ENCODE data around the gene NFE2L1.
A peak's percentile ranks its signal among the peaks of the same experiment; 100 is the strongest.
"Not testable (repeated sequence)": the region's sequence is repeated elsewhere in the genome, so short reads cannot be mapped to it uniquely, and the experiment has no call there.

Gene NFE2L1, protein sequence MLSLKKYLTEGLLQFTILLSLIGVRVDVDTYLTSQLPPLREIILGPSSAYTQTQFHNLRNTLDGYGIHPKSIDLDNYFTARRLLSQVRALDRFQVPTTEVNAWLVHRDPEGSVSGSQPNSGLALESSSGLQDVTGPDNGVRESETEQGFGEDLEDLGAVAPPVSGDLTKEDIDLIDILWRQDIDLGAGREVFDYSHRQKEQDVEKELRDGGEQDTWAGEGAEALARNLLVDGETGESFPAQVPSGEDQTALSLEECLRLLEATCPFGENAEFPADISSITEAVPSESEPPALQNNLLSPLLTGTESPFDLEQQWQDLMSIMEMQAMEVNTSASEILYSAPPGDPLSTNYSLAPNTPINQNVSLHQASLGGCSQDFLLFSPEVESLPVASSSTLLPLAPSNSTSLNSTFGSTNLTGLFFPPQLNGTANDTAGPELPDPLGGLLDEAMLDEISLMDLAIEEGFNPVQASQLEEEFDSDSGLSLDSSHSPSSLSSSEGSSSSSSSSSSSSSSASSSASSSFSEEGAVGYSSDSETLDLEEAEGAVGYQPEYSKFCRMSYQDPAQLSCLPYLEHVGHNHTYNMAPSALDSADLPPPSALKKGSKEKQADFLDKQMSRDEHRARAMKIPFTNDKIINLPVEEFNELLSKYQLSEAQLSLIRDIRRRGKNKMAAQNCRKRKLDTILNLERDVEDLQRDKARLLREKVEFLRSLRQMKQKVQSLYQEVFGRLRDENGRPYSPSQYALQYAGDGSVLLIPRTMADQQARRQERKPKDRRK

GRCh38 chr17:48047741-48048383 is at the start of gene NFE2L1:
Gene NFE2L1 (plus strand): TSS chr17:48048359. CDS start chr17:48051119, 2,760 bp downstream.
- no peaks in the 10 kb centered on the region for H3K9me3 ChIP-seq (ENCODE audit: low read length)
- H3K27me3 ChIP-seq (ENCODE audit: control insufficient read depth in 1 of 2, insufficient read depth in 2 of 2, low read length in 2 of 2) = no peaks in the 10 kb centered on the region
- H3K4me3 ChIP-seq (ENCODE audit: low read depth in 1 of 2, low read length in 2 of 2) = peak within 1 kb of the TSS; percentile 66 to 85
- H3K27ac ChIP-seq (ENCODE audit: low read depth, low read length) = peak within 1 kb of the TSS; percentile 98
- peaks cover 13% of the 10 kb centered on the region for H3K36me3 ChIP-seq (ENCODE audit: insufficient read depth, low read length)
- peak within 1 kb of the TSS; percentile 94 for H3K9ac ChIP-seq (ENCODE audit: low read length)
- peaks cover 52% of the 10 kb centered on the region for H3K4me1 ChIP-seq (ENCODE audit: insufficient read depth, low read length)

GRCh38 chr17:47999582-47999981 is 48.6 kb upstream of the NFE2L1 start:
- no peak overlapping the region for H3K27ac ChIP-seq (ENCODE audit: low read depth, low read length)
- no peaks in the 10 kb centered on the region for H3K9me3 ChIP-seq (ENCODE audit: low read length)
- no peak overlapping the region for H3K9ac ChIP-seq (ENCODE audit: low read length)
- peaks cover 12% of the 10 kb centered on the region for H3K4me1 ChIP-seq (ENCODE audit: insufficient read depth, low read length)
- H3K4me3 ChIP-seq (ENCODE audit: low read depth in 1 of 2, low read length in 2 of 2) = no peak overlapping the region
- no peaks in the 10 kb centered on the region for H3K36me3 ChIP-seq (ENCODE audit: insufficient read depth, low read length)
- no peaks in the 10 kb centered on the region for H3K27me3 ChIP-seq (ENCODE audit: control insufficient read depth in 1 of 2, insufficient read depth in 2 of 2, low read length in 2 of 2)

DNA sequence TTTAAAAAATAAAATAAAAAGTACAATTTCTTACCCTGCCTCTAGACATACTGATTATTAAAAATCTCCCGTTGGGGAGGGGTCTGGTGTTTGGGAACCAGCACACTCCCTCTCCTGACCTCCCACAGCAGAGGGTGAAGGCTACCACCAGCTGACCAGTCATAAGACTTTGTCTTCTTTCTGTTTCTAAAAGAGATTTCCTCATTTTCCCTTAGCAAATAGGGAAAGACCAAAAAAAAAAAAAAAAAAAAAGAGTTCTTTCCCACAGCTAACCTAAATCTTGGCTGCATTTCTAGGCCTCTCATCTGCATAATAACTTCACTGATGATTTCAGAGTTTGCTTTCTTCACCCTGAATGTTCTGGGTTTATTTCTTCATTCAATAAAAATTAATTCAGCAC is 47.0 kb upstream of the NFE2L1 start:
- H3K9me3 ChIP-seq (ENCODE audit: low read length) = no peaks in the 10 kb centered on the region
- no peaks in the 10 kb centered on the region for H3K36me3 ChIP-seq (ENCODE audit: insufficient read depth, low read length)
- H3K27me3 ChIP-seq (ENCODE audit: control insufficient read depth in 1 of 2, insufficient read depth in 2 of 2, low read length in 2 of 2) = no peaks in the 10 kb centered on the region
- H3K27ac ChIP-seq (ENCODE audit: low read depth, low read length) = no peak overlapping the region
- peaks cover 12% of the 10 kb centered on the region for H3K4me1 ChIP-seq (ENCODE audit: insufficient read depth, low read length)
- no peak overlapping the region for H3K4me3 ChIP-seq (ENCODE audit: low read depth in 1 of 2, low read length in 2 of 2)
- H3K9ac ChIP-seq (ENCODE audit: low read length) = no peak overlapping the region

GRCh38 chr17:48001657-48002056 is 46.5 kb upstream of the NFE2L1 start:
- peaks cover 12% of the 10 kb centered on the region for H3K4me1 ChIP-seq (ENCODE audit: insufficient read depth, low read length)
- H3K27me3 ChIP-seq (ENCODE audit: control insufficient read depth in 1 of 2, insufficient read depth in 2 of 2, low read length in 2 of 2); H3K36me3 ChIP-seq (ENCODE audit: insufficient read depth, low read length); H3K27ac ChIP-seq (ENCODE audit: low read depth, low read length); H3K9me3 ChIP-seq (ENCODE audit: low read length); H3K9ac ChIP-seq (ENCODE audit: low read length); H3K4me3 ChIP-seq (ENCODE audit: low read depth in 1 of 2, low read length in 2 of 2): not testable (repeated sequence)

GRCh38 chr17:48002266-48002915 is 45.8 kb upstream of the NFE2L1 start:
- no peak overlapping the region for H3K9ac ChIP-seq (ENCODE audit: low read length)

DNA sequence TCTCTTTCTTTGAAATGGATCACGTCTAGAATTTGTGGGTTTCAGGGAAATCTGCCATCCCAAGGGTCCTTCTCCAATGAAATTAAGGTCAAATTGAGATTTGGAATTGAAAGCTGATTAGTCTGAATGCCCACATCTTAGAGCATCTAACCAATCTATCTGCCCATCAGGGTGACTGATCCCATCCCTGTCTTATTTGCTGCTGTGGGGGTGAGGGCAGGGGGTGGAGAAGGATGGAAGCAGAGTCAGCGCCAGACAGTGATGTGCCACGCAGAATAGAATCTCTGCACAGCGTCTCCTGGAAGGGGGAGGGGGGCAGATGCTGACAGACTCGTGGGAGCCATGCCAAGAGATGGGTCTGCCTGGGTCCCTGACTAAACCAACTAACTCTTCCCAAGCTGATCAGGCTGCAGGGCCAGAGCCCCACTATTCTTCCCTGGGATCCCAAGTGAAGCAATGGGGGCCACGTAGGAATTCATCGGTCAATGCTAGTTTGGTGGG is 45.2 kb upstream of the NFE2L1 start:
- Histone ChIP-seq H3K27me3 (ENCODE audit: control insufficient read depth in 1 of 2, insufficient read depth in 2 of 2, low read length in 2 of 2) (no peaks in the 10 kb centered on the region), H3K4me3 (ENCODE audit: low read depth in 1 of 2, low read length in 2 of 2) (no peak overlapping the region), H3K9ac (ENCODE audit: low read length) (no peak overlapping the region), H3K36me3 (ENCODE audit: insufficient read depth, low read length) (no peaks in the 10 kb centered on the region), H3K9me3 (ENCODE audit: low read length) (no peaks in the 10 kb centered on the region), H3K27ac (ENCODE audit: low read depth, low read length) (no peak overlapping the region), H3K4me1 (ENCODE audit: insufficient read depth, low read length) (peaks cover 12% of the 10 kb centered on the region)

More at GRCh38 chr17:48002266-48002915, 45.8 kb upstream of the NFE2L1 start:
- peaks cover 12% of the 10 kb centered on the region for H3K4me1 ChIP-seq (ENCODE audit: insufficient read depth, low read length)
- H3K36me3 ChIP-seq (ENCODE audit: insufficient read depth, low read length) = no peaks in the 10 kb centered on the region
- H3K9me3 ChIP-seq (ENCODE audit: low read length) = no peaks in the 10 kb centered on the region
- H3K27ac ChIP-seq (ENCODE audit: low read depth, low read length) = no peak overlapping the region
- H3K4me3 ChIP-seq (ENCODE audit: low read depth in 1 of 2, low read length in 2 of 2) = no peak overlapping the region
- no peaks in the 10 kb centered on the region for H3K27me3 ChIP-seq (ENCODE audit: control insufficient read depth in 1 of 2, insufficient read depth in 2 of 2, low read length in 2 of 2)

GRCh38 chr17:48003417-48004151 is 44.6 kb upstream of the NFE2L1 start:
- Histone ChIP-seq H3K9me3 (ENCODE audit: low read length) (no peaks in the 10 kb centered on the region), H3K27ac (ENCODE audit: low read depth, low read length) (no peak overlapping the region), H3K4me3 (ENCODE audit: low read depth in 1 of 2, low read length in 2 of 2) (no peak overlapping the region), H3K27me3 (ENCODE audit: control insufficient read depth in 1 of 2, insufficient read depth in 2 of 2, low read length in 2 of 2) (no peaks in the 10 kb centered on the region), H3K4me1 (ENCODE audit: insufficient read depth, low read length) (peaks cover 12% of the 10 kb centered on the region), H3K9ac (ENCODE audit: low read length) (no peak overlapping the region), H3K36me3 (ENCODE audit: insufficient read depth, low read length) (no peaks in the 10 kb centered on the region)

DNA sequence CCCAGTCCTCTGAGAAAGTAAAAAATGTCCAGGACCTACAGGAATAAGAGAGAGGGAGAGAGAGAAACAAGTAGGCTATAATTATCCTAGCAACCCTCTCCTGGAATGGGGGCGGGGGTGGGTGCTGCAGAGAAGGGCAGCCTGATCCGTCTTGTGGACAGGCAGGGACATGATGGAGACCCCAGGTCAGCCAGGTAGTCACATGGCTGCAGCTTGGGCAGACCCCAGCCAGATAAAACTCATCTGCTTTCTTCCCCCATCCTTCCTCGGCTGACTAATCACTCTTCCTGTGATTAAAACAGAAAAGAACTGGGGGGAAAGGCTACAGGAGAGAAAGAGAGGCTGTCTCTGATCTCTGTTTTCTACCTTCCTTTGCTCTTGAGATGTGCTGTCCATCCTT is 43.2 kb upstream of the NFE2L1 start:
- Histone ChIP-seq H3K9me3 (ENCODE audit: low read length) (no peaks in the 10 kb centered on the region), H3K36me3 (ENCODE audit: insufficient read depth, low read length) (no peaks in the 10 kb centered on the region), H3K4me1 (ENCODE audit: insufficient read depth, low read length) (peaks cover 12% of the 10 kb centered on the region), H3K27ac (ENCODE audit: low read depth, low read length) (no peak overlapping the region), H3K9ac (ENCODE audit: low read length) (no peak overlapping the region), H3K4me3 (ENCODE audit: low read depth in 1 of 2, low read length in 2 of 2) (no peak overlapping the region), H3K27me3 (ENCODE audit: control insufficient read depth in 1 of 2, insufficient read depth in 2 of 2, low read length in 2 of 2) (no peaks in the 10 kb centered on the region)

DNA sequence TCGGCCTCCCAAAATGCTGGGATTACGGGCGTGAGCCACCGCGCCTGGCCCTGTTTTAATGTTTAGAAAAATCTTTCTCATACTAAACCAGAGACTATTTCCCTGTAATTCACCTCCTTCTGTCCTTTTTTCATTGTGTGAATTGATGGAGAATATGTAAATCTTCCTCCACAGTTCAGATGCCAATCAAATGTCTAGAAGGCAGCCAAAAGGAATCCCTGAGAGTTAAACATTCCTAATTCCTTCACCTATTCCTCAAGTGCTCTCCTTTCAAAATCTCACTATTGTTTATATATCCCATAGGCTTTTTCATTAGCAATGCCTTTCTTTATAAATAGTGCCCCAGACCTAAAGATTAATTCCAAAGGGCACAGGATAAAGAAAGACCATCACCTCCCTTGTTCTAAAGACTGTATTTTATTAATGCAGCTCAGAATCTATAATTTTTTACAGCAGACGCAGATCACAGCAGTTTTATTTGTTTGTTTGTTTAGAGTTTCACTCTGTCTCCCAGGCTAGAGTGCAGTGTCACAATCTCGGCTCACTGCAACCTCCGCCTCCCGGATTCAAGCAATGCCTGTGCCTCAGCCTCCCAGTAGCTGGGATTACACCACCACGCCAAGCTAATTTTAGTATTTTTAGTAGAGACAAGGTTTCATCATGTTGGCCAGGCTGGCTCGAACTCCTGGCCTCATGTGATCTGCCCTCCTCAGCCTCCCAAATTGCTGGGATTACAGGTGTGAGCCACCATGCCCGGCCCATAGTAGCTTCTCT is 41.0 kb upstream of the NFE2L1 start:
- peaks cover 9 to 11% of the 10 kb centered on the region in 2 donors for H3K27me3 ChIP-seq (ENCODE audit: control insufficient read depth in 1 of 2, insufficient read depth in 2 of 2, low read length in 2 of 2)
- peaks cover 19% of the 10 kb centered on the region for H3K4me1 ChIP-seq (ENCODE audit: insufficient read depth, low read length)
- no peak overlapping the region for H3K9ac ChIP-seq (ENCODE audit: low read length)
- H3K9me3 ChIP-seq (ENCODE audit: low read length) = no peaks in the 10 kb centered on the region
- H3K36me3 ChIP-seq (ENCODE audit: insufficient read depth, low read length) = no peaks in the 10 kb centered on the region
- H3K4me3 ChIP-seq (ENCODE audit: low read depth in 1 of 2, low read length in 2 of 2) = no peak overlapping the region
- H3K27ac ChIP-seq (ENCODE audit: low read depth, low read length) = no peak overlapping the region

- Histone ChIP-seq H3K4me1 (ENCODE audit: insufficient read depth, low read length) (peaks cover 8% of the 10 kb centered on the region), H3K27me3 (ENCODE audit: control insufficient read depth in 1 of 2, insufficient read depth in 2 of 2, low read length in 2 of 2) (peaks cover 9 to 18% of the 10 kb centered on the region in 2 donors), H3K9ac (ENCODE audit: low read length) (no peak overlapping the region), H3K36me3 (ENCODE audit: insufficient read depth, low read length) (no peaks in the 10 kb centered on the region), H3K27ac (ENCODE audit: low read depth, low read length) (no peak overlapping the region), H3K9me3 (ENCODE audit: low read length) (no peaks in the 10 kb centered on the region), H3K4me3 (ENCODE audit: low read depth in 1 of 2, low read length in 2 of 2) (no peak overlapping the region)
These were observed 38.0 kb upstream of the NFE2L1 start for GRCh38 chr17:48010193-48010592.

Data from muscle layer of colon (tissue), 2 donors.